ENCODE measurements around the gene TSPAN4.

Gene TSPAN4

GRCh38 chr11:855796-856195, 13.1 kb downstream of the TSPAN4 start:
- no peak for TF ChIP-seq Cebpa-rat (IDR thresholded peaks at IDR 0.05)
- Histone ChIP-seq H3K4me3 (no peak overlapping the region), H3K9me3 (no peaks in the 10 kb centered on the region), H3K27ac (no peak overlapping the region), H3K36me3 (no peaks in the 10 kb centered on the region), H4K20me1 (peaks cover 92% of the 10 kb centered on the region), H3K4me2 (peak overlapping the region; percentile 65; the same call in 1 of the 2 replicates), H3K9ac (no peak overlapping the region), H3K4me1 (peaks cover 86% of the 10 kb centered on the region), H3K27me3 (no peaks in the 10 kb centered on the region)

DNA sequence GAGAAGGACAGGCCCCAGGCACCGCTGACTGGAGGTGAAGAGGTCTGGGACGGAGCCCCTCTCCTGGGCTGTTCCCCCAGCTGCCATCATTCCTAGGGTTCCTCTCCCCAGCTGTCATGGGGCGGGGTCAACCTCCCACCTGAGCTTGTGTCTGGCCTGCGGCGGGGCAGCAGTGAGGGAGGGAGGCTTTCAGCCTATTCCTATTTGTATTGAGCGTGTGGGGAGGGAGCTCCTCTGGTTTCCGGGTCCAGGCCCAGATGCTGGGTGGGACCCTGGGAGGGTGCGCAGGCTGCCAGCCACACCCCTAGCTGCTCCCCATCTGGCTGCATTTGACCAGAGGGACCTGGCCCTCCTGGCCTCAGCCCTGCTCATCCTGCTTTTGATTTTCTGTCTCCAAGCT, 13.7 kb downstream of the TSPAN4 start:
- peaks cover 85% of the 10 kb centered on the region for H3K4me1 ChIP-seq
- H3K4me2 ChIP-seq: peak overlapping the region; percentile 65
- no peak overlapping the region for H3K9ac ChIP-seq
- no peak for TF ChIP-seq Cebpa-rat (IDR thresholded peaks at IDR 0.05)
- no peak overlapping the region for H3K4me3 ChIP-seq
- H3K27me3 ChIP-seq: no peaks in the 10 kb centered on the region
- no peak overlapping the region for H3K27ac ChIP-seq
- H3K36me3 ChIP-seq: no peaks in the 10 kb centered on the region
- no peaks in the 10 kb centered on the region for H3K9me3 ChIP-seq
- peaks cover 90% of the 10 kb centered on the region for H4K20me1 ChIP-seq

GRCh38 chr11:858053-858761, 15.6 kb downstream of the TSPAN4 start:
- Histone ChIP-seq H3K9me3 (no peaks in the 10 kb centered on the region), H3K4me1 (peaks cover 82% of the 10 kb centered on the region)

GRCh38 chr11:858762-859339, 16.2 kb downstream of the TSPAN4 start:
- peaks cover 91% of the 10 kb centered on the region for H4K20me1 ChIP-seq
- no peaks in the 10 kb centered on the region for H3K9me3 ChIP-seq
- H3K27me3 ChIP-seq: no peaks in the 10 kb centered on the region
- H3K36me3 ChIP-seq: peaks cover 15% of the 10 kb centered on the region; the same call in 1 of the 2 replicates
- TF ChIP-seq Cebpa-rat (IDR thresholded peaks at IDR 0.05): no peak
- H3K4me2 ChIP-seq: peak overlapping the region; percentile 50; the same call in 1 of the 2 replicates
- no peak overlapping the region for H3K4me3 ChIP-seq
- peaks cover 80% of the 10 kb centered on the region for H3K4me1 ChIP-seq
- H3K9ac ChIP-seq: no peak overlapping the region
- H3K27ac ChIP-seq: no peak overlapping the region

More at GRCh38 chr11:858053-858761, 15.6 kb downstream of the TSPAN4 start:
- no peak overlapping the region for H3K9ac ChIP-seq
- H3K27ac ChIP-seq: no peak overlapping the region
- H3K36me3 ChIP-seq: peaks cover 8% of the 10 kb centered on the region; the same call in 1 of the 2 replicates
- no peaks in the 10 kb centered on the region for H3K27me3 ChIP-seq
- peaks cover 90% of the 10 kb centered on the region for H4K20me1 ChIP-seq
- TF ChIP-seq Cebpa-rat (IDR thresholded peaks at IDR 0.05): no peak
- H3K4me3 ChIP-seq: no peak overlapping the region
- H3K4me2 ChIP-seq: no peak overlapping the region

GRCh38 chr11:859394-860131, 16.9 kb downstream of the TSPAN4 start:
- Histone ChIP-seq H4K20me1 (peaks cover 91% of the 10 kb centered on the region), H3K9ac (no peak overlapping the region), H3K27ac (peak overlapping the region; percentile 10; the same call in 1 of the 2 replicates), H3K4me2 (peak overlapping the region; percentile 50), H3K27me3 (no peaks in the 10 kb centered on the region), H3K4me1 (peaks cover 73% of the 10 kb centered on the region), H3K36me3 (peaks cover 22% of the 10 kb centered on the region; the same call in 1 of the 2 replicates), H3K9me3 (no peaks in the 10 kb centered on the region), H3K4me3 (no peak overlapping the region)
- TF ChIP-seq Cebpa-rat (IDR thresholded peaks at IDR 0.05): no peak

- Histone ChIP-seq H3K4me1 (peaks cover 69% of the 10 kb centered on the region), H3K27me3 (no peaks in the 10 kb centered on the region), H4K20me1 (peaks cover 84% of the 10 kb centered on the region), H3K9me3 (no peaks in the 10 kb centered on the region), H3K27ac (peak overlapping the region; percentile 10; the same call in 1 of the 2 replicates), H3K9ac (no peak overlapping the region), H3K4me2 (peak overlapping the region; percentile 19), H3K4me3 (no peak overlapping the region), H3K36me3 (peaks cover 31% of the 10 kb centered on the region; the same call in 1 of the 2 replicates)
- TF ChIP-seq Cebpa-rat (IDR thresholded peaks at IDR 0.05): no peak
Measured at GRCh38 chr11:860234-861104, 17.8 kb downstream of the TSPAN4 start.

GRCh38 chr11:861105-861479, 18.4 kb downstream of the TSPAN4 start:
- Histone ChIP-seq H3K9ac (no peak overlapping the region), H3K27ac (no peak overlapping the region), H3K4me2 (0 out of 2 replicates have a peak overlapping the region, but pooled peaks have one; percentile 19), H3K4me3 (no peak overlapping the region), H3K27me3 (no peaks in the 10 kb centered on the region), H3K9me3 (no peaks in the 10 kb centered on the region), H4K20me1 (peaks cover 77% of the 10 kb centered on the region), H3K36me3 (peaks cover 37% of the 10 kb centered on the region; the same call in 1 of the 2 replicates), H3K4me1 (peaks cover 64% of the 10 kb centered on the region)
- TF ChIP-seq Cebpa-rat (IDR thresholded peaks at IDR 0.05): no peak

DNA sequence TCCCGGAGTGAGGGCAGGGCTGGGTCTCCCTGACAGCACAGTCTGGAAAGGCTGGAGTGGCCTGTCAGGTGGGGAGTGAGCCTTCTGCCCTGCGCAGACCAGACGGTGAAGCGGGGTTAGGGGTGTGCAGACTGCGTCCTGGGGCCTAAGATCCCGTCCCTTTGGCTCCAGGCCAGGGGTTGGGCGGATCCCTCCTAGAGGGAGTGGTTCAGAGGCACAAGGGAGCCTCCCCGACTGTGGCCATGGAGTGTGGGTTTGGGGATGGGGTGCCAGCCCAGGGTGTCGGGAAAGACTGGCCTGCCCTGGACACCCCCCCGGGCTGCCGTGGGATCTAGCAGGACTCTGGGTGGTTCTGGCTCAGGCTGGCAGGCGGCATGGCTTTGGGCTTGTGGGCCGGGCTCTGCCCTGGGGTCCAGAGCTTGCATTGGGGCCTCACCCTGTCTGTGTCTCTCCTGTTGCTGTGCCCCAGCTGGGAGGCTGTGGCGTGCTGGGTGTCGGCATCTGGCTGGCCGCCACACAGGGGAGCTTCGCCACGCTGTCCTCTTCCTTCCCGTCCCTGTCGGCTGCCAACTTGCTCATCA, 19.5 kb downstream of the TSPAN4 start:
- no peaks in the 10 kb centered on the region for H3K9me3 ChIP-seq
- peaks cover 67% of the 10 kb centered on the region for H4K20me1 ChIP-seq
- no peak for TF ChIP-seq Cebpa-rat (IDR thresholded peaks at IDR 0.05)
- H3K36me3 ChIP-seq: peaks cover 47% of the 10 kb centered on the region; the same call in 1 of the 2 replicates
- H3K27me3 ChIP-seq: no peaks in the 10 kb centered on the region
- no peak overlapping the region for H3K4me3 ChIP-seq
- H3K27ac ChIP-seq: no peak overlapping the region
- peaks cover 53% of the 10 kb centered on the region for H3K4me1 ChIP-seq
- H3K9ac ChIP-seq: no peak overlapping the region
- H3K4me2 ChIP-seq: no peak overlapping the region

DNA sequence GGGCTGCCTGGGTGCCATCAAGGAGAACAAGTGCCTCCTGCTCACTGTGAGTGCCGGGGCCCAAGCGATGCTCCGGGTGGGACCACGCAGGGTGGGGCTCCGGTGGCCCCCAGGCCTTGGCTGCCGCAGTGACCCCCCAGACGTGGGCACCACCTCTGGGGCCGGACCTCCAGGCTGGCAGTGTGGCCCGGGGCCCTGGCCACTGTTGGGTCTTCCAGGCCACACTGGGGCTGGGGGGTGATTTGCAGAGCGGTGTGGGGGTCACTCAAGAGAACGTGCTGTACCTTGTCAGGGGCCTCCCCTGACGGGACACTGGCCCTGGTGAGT, 20.0 kb downstream of the TSPAN4 start:
- Histone ChIP-seq H3K27me3 (no peaks in the 10 kb centered on the region), H3K4me3 (no peak overlapping the region), H3K9ac (no peak overlapping the region), H3K4me2 (no peak overlapping the region), H3K27ac (no peak overlapping the region), H3K36me3 (peaks cover 47% of the 10 kb centered on the region; the same call in 1 of the 2 replicates), H4K20me1 (peaks cover 62% of the 10 kb centered on the region), H3K9me3 (no peaks in the 10 kb centered on the region), H3K4me1 (peaks cover 49% of the 10 kb centered on the region)
- no peak for TF ChIP-seq Cebpa-rat (IDR thresholded peaks at IDR 0.05)

Measured in BLaER1 (cell line).